Daoy (cell line): ENCODE data around the gene ZNF474. TPM values are rescaled to one million over a fixed set of nuclear protein-coding genes. Genes with fewer than 3 reads are reported as not detected.

ENCODE experiments used
- DNase-seq: peaks from one replicate; pipeline ENCODE4 v3.0.0-alpha.2; 2015; ENCODE audit warnings: low read depth
- total RNA-seq: library from RNA; depleted of rRNA; stranded (reverse); fragments of >200 nt; shearing (Covaris generic); gene quantifications from 2 replicates; pipeline ENCODE4 v1.2.3, GENCODE V29; 2014

Gene ZNF474
- total RNA-seq, 1 experiment from 2014 or later = 1.8 TPM

DNA sequence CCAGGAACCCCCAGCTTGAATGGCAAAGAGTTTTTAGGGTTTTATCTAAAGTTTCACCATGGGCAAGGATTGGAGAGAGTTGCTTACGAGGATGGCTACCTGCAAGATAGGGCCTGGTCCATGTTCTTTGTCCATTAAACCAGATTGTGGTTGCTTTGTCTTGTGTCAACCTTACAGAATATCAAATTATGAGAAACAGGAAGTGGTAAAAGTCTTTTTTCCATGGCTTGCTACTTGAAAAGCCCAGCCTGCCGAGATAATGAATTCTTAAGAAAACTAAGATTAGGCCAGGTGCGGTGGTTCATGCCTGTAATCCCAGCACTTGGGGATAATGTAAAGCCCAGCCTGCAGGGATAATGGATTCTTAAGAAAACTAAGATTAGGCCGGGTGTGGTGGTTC lies 24.4 kb downstream of the ZNF474 start:
- no peak for DNase-seq

DNA sequence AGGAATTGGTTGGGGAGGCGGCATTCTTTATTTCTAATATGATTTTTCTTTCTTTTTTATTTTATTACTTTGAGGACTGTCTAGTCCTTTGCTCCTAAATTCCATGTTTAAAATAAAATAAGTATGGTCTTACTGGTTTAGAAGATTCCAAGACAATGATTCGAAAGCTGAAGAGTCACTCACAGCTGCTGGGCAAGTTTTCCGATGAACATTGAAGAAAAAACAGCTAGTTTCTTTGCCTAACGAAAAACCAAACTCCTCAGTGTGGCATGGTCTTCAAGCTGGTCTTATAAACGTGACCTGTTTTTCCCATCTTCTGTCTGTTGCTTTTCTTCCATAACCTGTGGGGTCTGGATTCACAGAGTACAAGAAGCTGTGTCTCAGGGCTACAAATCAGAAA lies 25.1 kb downstream of the ZNF474 start:
- no peak for DNase-seq

DNA sequence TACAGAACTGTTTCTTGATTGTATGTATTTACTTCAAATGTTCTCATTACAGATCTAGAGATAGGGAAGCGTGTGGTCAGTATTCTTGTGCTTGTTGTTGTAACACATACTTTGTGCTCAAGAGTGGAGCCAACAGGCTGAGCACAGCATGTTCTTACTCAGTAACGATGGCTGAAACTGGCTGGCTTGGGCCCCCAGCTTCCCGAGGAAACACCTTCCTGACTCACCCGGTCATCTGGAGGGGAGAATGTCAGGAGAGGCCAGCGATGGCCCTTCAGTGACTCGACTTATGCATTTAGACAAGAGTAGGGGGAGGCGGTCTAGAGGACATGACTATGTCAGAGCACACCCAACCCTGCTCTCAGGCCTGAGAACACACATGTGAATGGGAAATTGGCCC lies 25.6 kb downstream of the ZNF474 start:
- peak; percentile 81 for DNase-seq

DNA sequence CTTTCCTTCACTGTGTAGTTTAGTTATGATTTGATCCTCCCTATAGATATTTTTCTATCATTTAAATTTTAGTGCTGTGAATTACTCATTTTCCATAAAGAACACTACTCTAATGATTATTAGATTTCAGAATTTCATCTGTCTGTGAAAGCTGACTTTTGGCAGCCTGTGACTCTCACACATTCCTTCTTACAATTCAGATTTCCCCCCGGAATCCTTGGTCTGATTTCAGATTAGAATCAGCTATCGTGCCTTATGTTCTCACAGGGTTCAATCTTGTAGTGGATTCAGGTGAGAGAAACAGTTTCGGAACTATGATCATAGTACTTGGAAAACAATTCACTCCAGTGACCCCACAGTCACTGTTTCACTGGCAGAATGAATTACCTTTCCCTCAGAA lies 26.2 kb downstream of the ZNF474 start:
- no peak for DNase-seq

DNA sequence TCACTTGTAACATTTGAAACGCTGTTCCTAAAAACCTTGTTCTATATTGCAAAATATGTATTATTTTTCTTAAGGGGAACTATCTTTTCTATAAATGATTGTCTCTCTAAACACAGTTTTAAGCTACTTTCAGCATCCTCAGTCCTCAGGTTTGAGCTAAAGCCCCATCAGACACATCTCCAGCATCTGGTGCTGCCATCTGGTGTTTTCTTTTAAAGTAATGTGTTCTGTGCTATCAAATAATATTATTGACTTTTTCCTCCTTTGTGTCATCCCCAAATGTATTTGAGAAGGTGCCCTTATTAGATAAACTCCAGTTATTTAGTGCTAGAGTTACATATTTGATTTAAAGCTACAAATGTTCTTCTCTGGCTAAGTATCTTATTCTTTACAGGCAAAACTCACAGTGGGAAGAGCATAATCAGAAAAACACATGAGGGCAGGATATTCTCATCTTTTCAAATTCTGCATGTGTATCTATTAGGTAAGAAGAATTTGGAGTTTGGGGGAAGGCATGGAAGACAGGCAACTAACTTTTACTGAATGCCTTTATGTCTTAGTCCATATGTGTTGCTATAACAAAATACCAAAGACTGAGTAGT lies 27.5 kb downstream of the ZNF474 start:
- peak; percentile 70 for DNase-seq

DNA sequence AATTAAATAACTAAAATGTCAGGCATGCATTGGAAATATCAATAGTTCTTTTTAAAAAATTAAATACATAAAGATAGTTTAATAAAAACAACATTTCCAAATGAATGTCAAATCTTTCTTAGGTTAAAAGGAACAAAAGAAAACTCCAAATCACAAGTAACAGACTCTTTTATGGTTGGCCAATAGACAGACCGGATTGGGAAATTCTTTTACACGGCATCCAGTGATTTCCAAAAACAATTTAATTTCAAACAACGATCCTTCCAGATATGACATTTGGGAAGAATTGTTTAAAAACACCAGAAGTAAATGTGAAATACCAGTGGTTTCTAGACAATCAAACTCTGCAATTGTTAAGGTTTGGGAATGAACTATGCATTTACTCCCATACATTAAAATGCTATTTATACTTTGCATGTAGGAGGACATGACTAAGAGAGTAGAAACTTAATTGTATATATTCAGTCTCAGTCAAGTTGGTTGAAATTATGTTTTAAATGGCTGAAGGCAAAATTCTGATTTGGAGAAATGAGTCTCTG lies 32.8 kb downstream of the ZNF474 start:
- no peak for DNase-seq

DNA sequence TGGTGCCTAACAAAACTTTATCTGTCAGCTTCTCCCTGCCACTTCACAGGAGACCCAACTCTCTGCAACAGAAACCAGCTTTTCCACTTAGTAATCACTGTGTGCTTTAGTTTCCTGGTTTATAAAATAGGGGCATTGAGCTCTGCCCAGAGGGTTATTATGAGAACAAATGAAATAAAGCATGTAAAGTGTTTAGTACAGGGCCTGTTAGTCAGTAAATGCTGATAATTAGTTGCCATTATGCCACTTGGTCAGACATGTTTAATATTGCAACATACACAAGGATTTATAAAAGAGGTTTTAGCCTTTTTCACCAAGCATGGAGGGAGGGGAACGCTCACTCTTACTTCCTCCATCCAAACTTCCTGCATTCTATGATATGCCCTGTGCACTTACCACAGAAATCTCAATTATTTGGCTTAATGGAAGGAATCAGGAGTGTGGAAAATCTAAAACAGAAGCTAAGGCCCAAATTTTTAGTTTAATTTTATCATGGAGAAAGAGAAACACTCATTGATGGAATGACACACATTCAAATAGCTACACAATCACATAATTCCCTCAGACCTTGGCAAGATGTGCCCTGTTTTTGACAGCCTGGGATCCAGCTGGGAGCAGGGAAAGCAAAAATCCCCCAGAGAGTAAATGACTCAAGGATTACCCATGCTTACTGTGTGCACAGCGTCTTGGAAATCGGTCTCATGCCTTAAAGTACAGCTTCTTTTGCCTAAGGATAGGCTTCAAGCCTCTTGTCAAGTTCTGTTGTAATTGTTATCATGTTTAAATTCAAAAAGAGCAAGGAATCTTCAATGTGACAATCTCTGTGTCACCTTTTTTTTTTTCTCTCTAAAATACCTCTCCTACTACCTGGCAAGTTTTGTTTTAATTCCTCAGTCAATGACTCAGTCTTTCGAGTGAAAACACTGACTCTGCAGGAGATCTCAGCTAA lies 34.0 kb downstream of the ZNF474 start:
- peak; percentile 94 for DNase-seq

DNA sequence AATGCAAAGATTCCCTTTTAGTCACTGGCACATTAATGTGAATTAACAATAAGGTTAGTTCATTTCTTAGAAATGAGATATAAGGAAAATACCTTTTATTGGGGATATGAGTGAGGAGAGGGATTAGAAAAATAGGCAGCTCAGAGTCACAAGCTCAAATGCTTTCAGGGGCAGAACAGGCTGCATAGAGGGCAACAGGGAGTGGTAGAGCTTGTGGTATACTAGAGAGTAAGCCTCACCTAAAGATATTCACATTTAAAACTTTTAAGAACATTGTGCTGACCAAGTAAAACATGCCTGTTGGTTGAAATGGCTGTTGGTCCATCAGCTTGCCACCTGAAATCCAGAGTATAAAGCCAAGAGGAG lies 34.7 kb downstream of the ZNF474 start:
- no peak for DNase-seq

DNA sequence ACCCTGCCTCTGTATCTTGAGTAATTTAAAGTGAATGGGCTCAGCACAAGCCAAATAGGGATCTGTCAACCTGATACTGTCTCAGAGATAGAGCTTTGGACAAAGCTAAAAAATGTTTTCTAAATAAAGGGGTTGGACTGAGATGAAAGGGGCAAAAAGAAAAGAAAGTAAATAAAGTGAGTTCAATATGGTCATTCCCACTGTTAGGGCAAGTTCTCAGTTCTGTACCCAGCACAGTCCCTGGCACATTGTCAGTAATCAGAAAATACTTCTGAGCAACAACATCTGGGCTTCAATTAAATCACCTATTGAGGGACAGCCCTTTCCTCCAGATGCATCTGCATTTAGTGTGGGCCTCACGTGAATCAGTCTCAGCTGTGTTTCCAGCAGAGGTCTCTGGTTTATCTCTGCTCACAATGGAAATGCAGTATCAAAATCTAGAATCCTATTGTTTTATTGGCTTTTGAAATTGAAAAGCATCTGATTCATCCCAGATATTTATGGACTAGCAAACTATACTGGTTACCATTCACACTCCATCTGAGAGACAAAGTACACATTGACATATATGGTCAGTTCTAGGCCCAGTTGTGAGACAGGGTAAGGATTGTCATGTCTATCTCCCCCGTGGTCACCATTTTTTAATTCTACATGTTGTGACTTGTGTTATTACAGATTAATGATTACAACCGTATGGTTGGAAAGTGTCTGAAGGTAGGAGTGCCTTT lies 35.6 kb downstream of the ZNF474 start:
- DNase-seq = no peak

DNA sequence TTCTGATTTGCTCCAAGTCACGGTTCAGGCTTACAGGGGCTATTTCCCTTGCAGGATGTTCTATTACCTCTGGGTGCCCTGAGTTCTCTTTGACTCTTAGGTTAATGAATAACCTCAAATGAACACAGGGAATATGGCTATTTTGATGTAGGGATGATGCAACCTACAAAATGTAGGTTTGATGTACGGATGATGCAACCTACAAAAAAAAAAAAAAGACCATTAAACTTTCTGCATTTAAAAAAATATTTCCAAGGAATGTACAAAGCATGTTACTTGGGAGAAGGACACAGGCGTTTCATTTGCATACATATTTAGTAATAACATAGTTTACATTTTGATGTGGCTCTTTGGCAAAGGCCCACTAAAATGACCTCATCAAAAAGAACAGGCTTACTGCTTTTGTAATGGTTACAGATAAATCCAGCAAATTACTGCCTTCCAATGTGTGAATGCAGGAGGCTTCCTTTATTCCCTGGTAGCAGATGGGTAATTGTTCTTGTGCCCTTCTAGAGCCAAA lies 36.3 kb downstream of the ZNF474 start:
- no peak for DNase-seq

DNA sequence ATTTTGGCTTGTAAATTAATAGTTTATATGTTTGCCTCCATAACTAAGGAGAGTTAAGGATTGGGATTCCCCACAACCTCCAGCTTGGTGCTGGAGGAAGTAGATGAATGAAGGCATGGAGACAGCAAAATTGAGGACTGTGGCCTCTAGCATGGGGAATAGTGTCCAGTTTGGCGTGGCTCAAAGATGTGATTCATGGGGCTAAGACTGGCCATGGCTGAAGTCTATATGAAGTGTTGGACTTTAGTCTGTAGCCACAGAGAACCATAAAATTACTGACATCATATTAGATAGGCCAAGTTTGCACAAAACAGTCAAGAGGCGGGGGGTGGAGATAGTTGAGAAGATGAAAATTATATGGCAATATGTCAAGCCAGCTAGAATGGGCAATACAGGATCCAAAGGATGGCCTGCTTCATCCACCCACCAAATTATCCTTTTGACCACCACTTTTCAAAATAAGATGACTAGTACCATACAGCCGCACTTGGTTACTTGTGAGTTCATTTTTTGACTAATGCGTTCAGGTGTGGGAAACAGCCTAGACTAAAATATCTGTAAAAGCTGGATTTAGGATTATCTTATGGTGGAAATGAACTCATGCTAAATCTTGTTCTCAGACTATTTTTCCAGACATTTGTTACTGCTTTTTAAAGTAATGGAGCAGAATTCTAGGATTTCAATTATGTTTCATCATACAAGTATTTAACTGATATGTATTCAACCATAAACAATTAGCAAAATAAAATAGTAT lies 40.2 kb downstream of the ZNF474 start:
- no peak for DNase-seq

DNA sequence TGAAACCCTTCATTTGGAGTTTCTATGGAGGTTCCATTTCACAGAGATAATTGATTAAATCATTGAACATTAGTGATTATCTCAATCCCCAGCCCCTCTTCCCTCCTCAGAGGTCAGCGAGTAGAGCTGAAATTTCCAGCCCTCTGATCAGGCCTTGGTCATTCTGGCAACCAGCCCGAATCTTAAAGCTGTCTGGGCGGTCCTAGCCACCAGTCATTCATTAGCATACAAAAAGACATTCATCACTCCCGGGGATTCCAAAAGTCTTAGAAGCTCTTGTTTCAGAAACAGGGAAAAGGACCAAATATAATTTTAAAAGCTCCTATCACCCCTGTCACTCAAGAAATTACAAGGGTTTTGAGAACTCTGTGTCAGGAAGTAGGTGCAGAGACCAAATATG lies 41.3 kb downstream of the ZNF474 start:
- DNase-seq = peak; percentile 71

DNA sequence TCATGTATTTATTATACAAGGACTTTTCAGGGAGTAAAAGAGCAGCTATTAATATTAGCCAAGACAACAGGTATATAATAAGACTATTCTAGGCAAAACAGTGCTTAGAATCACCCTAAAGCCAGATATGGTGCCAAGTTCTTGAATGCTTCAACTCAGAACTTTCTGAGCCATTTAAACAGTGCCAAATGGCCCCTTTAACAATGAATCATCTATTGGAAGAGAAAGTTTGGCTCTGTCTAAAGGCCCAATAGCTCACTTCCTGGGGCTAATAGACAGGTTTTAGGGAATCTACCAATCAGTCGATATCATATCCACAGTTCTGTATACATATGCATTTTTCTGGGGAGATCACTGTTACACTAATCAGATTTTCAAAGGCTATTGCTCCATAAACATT lies 42.9 kb downstream of the ZNF474 start:
- no peak for DNase-seq

DNA sequence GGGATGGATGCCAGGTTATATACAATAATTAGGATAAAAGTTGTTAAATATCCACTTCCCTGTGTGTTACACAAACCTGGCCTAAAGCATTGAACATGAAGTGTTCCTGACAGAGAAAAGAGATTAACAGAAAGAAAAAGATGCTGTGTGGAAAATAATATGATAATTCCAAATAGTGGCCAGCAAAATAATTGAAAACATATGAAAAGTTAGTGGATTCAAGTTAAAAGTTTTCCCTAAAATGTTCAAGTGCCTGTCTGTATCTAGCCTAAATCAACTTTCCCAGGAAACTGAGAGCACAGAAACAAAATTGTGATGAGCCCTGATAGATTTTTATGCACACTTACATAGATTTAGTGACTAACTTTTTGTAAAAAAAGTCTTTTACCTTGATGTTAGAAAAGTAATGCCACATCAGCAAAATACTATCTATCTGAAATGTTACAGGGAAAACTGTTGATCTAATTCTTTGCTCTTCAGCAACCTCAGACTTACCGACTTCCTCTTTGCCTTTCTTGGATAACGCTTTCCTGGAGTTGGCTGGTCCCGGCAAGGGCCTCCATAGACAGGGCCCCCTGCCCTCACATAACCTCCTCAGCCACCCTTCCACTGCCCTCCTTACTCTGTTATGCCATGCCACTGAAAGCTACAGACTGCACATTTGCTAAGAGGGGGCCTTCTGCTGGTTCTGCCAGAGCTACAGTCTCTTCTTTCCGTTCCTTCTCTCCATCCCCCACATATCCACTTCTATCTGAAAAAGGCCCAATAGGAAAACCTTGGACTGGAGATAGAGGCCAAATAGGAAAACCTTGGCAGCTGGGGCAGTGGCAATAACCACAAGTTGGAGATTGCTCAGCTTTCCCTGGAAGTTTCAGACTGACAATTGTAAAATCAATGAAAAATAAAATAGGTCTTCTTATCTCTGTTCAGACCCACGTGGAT lies 44.4 kb downstream of the ZNF474 start:
- no peak for DNase-seq

DNA sequence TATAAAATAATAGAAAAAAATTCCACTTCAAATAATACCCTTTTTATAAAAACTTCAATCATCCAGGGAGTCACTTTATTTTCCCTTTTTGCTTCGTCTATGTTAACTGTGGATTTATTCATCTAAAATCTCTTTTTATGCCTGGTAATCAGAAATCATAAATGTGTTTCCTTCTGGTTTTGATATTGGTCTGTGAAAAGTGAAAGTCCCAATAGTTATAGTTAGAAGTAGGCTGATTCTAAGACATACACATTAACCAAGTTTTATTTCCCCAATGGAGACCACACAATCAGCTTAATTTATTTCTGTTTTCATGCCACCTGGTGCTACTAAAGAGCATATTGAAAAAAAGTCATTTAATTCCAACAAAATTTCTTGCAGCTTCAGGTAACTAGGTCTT lies 45.7 kb downstream of the ZNF474 start:
- no peak for DNase-seq

DNA sequence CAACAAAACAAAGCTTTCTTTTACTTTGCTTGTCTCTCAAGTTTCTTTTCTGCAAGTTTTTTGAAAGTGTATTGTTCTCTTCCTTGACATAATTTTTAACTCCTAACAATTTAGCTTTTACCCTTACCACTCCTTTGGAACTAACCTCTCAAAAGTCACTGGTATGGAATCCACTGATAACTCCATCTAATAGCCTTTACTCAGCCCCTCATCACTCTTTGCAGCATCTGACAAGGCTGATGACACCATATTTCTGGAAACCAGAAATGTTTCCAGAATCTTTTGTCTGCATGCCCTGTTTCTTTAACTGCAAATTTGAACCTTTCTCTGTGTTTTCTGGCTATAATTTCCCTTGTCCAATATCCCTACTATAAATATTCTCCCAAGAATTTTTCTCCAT lies 46.5 kb downstream of the ZNF474 start:
- no peak for DNase-seq

DNA sequence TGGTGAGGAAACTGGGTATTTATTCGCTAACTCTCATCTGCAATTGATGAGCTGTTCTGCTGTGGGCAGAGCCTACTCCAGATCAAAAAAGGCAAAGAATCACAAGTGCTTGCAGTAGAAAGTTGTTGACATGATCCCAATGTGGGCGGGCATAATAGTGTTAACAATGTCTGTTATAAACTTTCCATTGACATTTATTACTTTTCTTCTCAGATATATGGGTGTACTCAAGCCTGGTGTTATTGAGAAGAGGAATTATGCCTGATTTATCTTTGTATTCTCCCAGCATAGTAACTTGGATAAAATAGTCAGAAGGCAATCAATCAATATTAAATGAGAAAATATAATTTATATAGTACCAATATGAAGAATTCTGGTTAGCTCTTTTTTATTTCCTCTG lies 47.8 kb downstream of the ZNF474 start:
- DNase-seq = no peak

DNA sequence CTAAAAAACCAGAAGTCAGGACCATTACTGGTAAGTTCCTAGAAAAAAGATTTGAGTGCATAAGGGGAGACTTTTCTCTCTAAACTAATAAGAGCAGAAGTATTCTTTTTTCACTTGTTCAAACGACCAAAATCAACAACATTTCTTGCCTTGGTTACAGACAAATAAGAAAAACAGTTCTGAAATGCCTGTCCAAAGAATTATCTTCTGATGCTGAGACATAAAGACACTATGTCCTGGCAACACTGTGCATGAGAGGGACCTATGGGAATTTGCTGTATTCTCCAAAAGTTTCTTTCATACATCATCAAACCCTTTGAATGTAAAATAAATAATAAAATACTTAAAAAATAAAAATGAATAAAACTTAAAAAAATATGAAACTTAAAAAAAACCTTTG lies 50.4 kb downstream of the ZNF474 start:
- no peak for DNase-seq

DNA sequence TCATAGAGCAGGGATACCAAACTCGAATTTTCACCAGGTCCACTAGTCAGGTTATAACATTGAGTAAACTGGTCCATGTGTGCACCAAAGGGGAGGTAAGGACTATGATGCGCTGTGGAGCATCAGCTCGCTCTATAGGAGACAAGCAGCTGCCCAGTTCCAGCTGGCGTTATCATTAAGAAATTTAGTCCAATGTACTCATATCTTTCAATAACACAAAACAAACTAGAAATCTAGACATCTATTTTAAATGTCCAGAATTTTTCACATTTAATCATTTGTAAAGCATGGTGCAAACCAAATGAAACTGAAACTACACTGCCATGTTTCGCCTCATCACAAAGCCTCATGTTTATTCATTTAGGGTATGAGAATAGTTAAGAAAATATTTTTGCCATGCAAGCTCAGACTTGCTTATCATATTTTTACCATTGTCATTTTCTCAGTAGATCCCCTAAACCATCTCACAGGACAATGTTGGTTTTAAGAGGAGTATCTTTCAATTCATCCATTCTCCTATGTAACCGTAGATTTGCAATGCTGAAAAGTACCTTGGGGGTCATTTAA lies 50.9 kb downstream of the ZNF474 start:
- no peak for DNase-seq
